Measurements from ENCODE around the gene DGCR6L.
"Not testable (repeated sequence)": the region's sequence is repeated elsewhere in the genome, so short reads cannot be mapped to it uniquely, and the experiment has no call there.

DNA sequence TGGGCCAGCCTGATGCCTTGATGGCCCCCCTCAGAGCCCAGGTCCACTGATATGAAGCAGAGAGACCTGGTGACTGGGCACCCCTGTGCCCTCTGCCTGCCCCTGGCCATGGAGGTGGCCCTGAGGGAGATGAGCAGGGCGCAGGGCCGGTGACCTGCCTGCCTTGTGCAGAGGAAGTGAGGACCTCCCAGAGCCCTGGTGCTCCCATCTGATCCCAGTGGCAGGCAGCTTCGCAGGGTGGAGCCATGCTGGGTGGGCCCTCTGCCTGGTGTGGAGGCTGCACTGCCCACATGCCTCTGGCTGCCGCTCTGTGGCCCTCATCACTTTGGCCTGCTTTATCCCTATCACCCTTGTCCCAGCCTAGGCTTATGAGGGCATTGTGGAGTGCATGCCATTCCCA is 50.7 kb downstream of the DGCR6L start:
- TF ChIP-seq, protein P1, sequence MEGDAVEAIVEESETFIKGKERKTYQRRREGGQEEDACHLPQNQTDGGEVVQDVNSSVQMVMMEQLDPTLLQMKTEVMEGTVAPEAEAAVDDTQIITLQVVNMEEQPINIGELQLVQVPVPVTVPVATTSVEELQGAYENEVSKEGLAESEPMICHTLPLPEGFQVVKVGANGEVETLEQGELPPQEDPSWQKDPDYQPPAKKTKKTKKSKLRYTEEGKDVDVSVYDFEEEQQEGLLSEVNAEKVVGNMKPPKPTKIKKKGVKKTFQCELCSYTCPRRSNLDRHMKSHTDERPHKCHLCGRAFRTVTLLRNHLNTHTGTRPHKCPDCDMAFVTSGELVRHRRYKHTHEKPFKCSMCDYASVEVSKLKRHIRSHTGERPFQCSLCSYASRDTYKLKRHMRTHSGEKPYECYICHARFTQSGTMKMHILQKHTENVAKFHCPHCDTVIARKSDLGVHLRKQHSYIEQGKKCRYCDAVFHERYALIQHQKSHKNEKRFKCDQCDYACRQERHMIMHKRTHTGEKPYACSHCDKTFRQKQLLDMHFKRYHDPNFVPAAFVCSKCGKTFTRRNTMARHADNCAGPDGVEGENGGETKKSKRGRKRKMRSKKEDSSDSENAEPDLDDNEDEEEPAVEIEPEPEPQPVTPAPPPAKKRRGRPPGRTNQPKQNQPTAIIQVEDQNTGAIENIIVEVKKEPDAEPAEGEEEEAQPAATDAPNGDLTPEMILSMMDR (IDR thresholded peaks at IDR 0.05), result not testable (repeated sequence)
- TF ChIP-seq POLR2AphosphoS5 (IDR thresholded peaks at IDR 0.05), result not testable (repeated sequence)

Data from breast epithelium (tissue), 3 donors.